CD4-positive, alpha-beta T cell (primary cell): Measurements from ENCODE around the gene FBLN2. TPM values are rescaled to one million over a fixed set of nuclear protein-coding genes. Genes with fewer than 3 reads are reported as not detected.
"Not testable (repeated sequence)": the region's sequence is repeated elsewhere in the genome, so short reads cannot be mapped to it uniquely, and the experiment has no call there.

ENCODE experiments used
- ATAC-seq: fragments of 200-7000 bp; cut with Tn5 transposase; one replicate; pipeline ENCODE4 v1.10.0; 2022; ENCODE audit warnings: mild to moderate bottlenecking; ENCODE audit not compliant: poor library complexity
- CTCF ChIA-PET: fragments of 350-600 bp; sonication (Branson Sonifier 250); formaldehyde crosslinking; loops from one replicate; lab custom pipeline; 2021; ENCODE audit warnings: antibody characterized with exemption, inconsistent platforms; lab: Charles Lee
- POLR2A ChIA-PET: fragments of 350-600 bp; sonication (Branson Sonifier 250); formaldehyde crosslinking; loops from one replicate; lab custom pipeline; 2021; ENCODE audit warnings: antibody characterized with exemption, inconsistent platforms; lab: Charles Lee
- DNase-seq, 14 experiments: peaks; one replicate each; pipeline ENCODE4 v3.0.0-alpha.2; 2013 to 2020; ENCODE audit warnings: mixed read lengths in 2 of 14
- H3K27ac ChIP-seq, 2 donors: one replicate each; pipeline versions ENCODE4 v1.5.1 to v1.7.0; 2013; ENCODE audit warnings: low read length in 2 of 2, low read depth in 1 of 2, mild to moderate bottlenecking in 1 of 2
- H3K27me3 ChIP-seq, 2 experiments: 1 replicate in 1 of 2; 2 replicates in 1 of 2; pipeline versions ENCODE4 v1.6.1 to v1.7.0; 2013; ENCODE audit warnings: low read length in 2 of 2, control low read depth in 1 of 2, mild to moderate bottlenecking in 1 of 2, moderate library complexity in 1 of 2; ENCODE audit not compliant: insufficient read depth in 2 of 2, control insufficient read depth in 1 of 2
- H3K36me3 ChIP-seq: one replicate; pipeline ENCODE4 v1.6.1; 2013; ENCODE audit warnings: low read length, control low read depth; ENCODE audit not compliant: insufficient read depth
- H3K4me1 ChIP-seq: one replicate; pipeline ENCODE4 v1.6.1; 2013; ENCODE audit warnings: low read length, control low read depth; ENCODE audit not compliant: insufficient read depth
- H3K4me3 ChIP-seq: one replicate; pipeline ENCODE4 v1.5.1; 2013; ENCODE audit warnings: mild to moderate bottlenecking, low read length, moderate library complexity
- H3K9me3 ChIP-seq, 2 experiments: 1 replicate in 1 of 2; 2 replicates in 1 of 2; pipeline versions ENCODE4 v1.6.1 to v1.7.0; 2013; ENCODE audit warnings: low read length in 2 of 2, mild to moderate bottlenecking in 2 of 2, control low read depth in 1 of 2, moderate library complexity in 1 of 2; ENCODE audit not compliant: control insufficient read depth in 1 of 2, insufficient read depth in 1 of 2
- H3K27ac Mint-ChIP-seq: one replicate; pipeline ENCODE4 v1.8.0; 2020; ENCODE audit warnings: mixed read lengths
- H3K27me3 Mint-ChIP-seq: one replicate; pipeline ENCODE4 v1.8.0; 2021; ENCODE audit warnings: mixed read lengths
- H3K36me3 Mint-ChIP-seq: one replicate; pipeline ENCODE4 v1.8.0; 2021; ENCODE audit warnings: low read depth, mixed read lengths
- H3K4me1 Mint-ChIP-seq: one replicate; pipeline ENCODE4 v1.8.0; 2021; ENCODE audit warnings: low read depth, mixed read lengths
- H3K4me3 Mint-ChIP-seq: one replicate; pipeline ENCODE4 v1.8.0; 2020; ENCODE audit warnings: mild to moderate bottlenecking, mixed read lengths
- H3K9me3 Mint-ChIP-seq: one replicate; pipeline ENCODE4 v1.8.0; 2020; ENCODE audit warnings: mixed read lengths
- intact Hi-C, 2 experiments: fragments of 100-400 bp; cut with DNase I in 1 of 2; cut with micrococcal nuclease in 1 of 2; formaldehyde crosslinking; loops; one replicate each; pipeline versions ENCODE4 v1.15.1 to v1.9.0; 2023 to 2025; cut with DNase I, micrococcal nuclease
- polyA plus RNA-seq, 2 donors: library from polyadenylated mRNA; unstranded; fragments of 120-200 nt; gene quantifications; one replicate each; pipeline ENCODE4 v1.2.1, GENCODE V29; 2013
- total RNA-seq, 174 experiments: library from RNA in 2 of 174; stranded (reverse) in 2 of 174; gene quantifications; one replicate each; pipeline ENCODE4 v1.2.3 and lab custom pipeline; 2021 to 2026
- TF ChIP-seq, protein P1 (sequence below): fragments of 200-600 bp; IDR thresholded peaks from one replicate; pipeline ENCODE4 v1.8.0; 2022; ENCODE audit warnings: antibody characterized with exemption, mild to moderate bottlenecking

Gene FBLN2
- under 1 TPM; 0.19 to 0.25 TPM for total RNA-seq
- 0.39 TPM for polyA plus RNA-seq (2013, experiment 1 of 2)
- polyA plus RNA-seq (2013, experiment 2 of 2), result 1.2 TPM
- total RNA-seq (lab: John Stamatoyannopoulos, UW), result 0 to 3.4 (median 0.12) reads per million in 172 experiments

GRCh38 chr3:13548696-13549622 lies at the start of gene FBLN2:
TSS of gene FBLN2 (plus strand) at chr3:13549125. CDS start at chr3:13570356, 21,231 bp downstream.
- Histone ChIP-seq H3K4me3 (no peak within 1 kb of the TSS), H3K4me1 (peaks cover 21% of the 10 kb centered on the region), H3K36me3 (no peaks in the 10 kb centered on the region), H3K9me3 (peaks cover 0 to 20% of the 10 kb centered on the region in 2 experiments), H3K27ac (no peak within 1 kb of the TSS), H3K27me3 (peaks cover 30% of the 10 kb centered on the region in 2 experiments)
- Mint-ChIP-seq H3K4me1 (peaks cover 27% of the 10 kb centered on the region), H3K4me3 (peak within 1 kb of the TSS; percentile 77), H3K9me3 (no peaks in the 10 kb centered on the region), H3K36me3 (no peaks in the 10 kb centered on the region), H3K27me3 (peaks cover 63% of the 10 kb centered on the region), H3K27ac (no peak within 1 kb of the TSS)
- TF ChIP-seq, protein P1, sequence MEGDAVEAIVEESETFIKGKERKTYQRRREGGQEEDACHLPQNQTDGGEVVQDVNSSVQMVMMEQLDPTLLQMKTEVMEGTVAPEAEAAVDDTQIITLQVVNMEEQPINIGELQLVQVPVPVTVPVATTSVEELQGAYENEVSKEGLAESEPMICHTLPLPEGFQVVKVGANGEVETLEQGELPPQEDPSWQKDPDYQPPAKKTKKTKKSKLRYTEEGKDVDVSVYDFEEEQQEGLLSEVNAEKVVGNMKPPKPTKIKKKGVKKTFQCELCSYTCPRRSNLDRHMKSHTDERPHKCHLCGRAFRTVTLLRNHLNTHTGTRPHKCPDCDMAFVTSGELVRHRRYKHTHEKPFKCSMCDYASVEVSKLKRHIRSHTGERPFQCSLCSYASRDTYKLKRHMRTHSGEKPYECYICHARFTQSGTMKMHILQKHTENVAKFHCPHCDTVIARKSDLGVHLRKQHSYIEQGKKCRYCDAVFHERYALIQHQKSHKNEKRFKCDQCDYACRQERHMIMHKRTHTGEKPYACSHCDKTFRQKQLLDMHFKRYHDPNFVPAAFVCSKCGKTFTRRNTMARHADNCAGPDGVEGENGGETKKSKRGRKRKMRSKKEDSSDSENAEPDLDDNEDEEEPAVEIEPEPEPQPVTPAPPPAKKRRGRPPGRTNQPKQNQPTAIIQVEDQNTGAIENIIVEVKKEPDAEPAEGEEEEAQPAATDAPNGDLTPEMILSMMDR, result no peak
- ChIA-PET POLR2A (no interaction called here), CTCF (no interaction called here)
- peak; percentile 28 for ATAC-seq
- peak in 5 of 14 experiments; percentile 22 to 53 (median 41) for DNase-seq
- intact Hi-C loops, result no loop called here

DNA sequence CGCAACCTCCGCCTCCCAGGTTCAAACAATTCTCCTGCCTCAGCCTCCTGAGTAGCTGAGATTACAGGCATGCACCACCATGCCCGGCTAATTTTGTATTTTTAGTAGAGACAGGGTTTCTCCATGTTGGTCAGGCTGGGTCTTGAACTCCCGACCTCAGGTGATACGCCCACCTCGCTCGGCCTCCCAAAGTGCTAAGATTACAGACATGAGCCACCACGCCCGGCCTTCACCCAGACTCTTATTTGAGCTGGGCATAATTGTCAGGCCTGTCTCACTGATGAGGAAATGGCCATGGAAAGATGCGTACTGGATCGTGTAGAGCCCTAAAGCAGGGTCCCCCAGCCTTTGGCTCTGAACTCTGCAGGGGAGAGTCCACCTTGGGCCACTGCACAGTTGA lies 49.7 kb upstream of the FBLN2 start:
- H3K4me1 Mint-ChIP-seq, H3K36me3 Mint-ChIP-seq, H3K27me3 ChIP-seq, H3K36me3 ChIP-seq, ATAC-seq, H3K27me3 Mint-ChIP-seq, H3K27ac Mint-ChIP-seq, H3K4me1 ChIP-seq, H3K9me3 ChIP-seq, H3K9me3 Mint-ChIP-seq, intact Hi-C loops, H3K27ac ChIP-seq, DNase-seq, H3K4me3 ChIP-seq, H3K4me3 Mint-ChIP-seq: not testable (repeated sequence)
- CTCF ChIA-PET, result interaction anchor here (1.5 kb wide), 1 partner anchor 151 kb away, joined by 3 read pairs; no protein-coding TSS in a partner anchor
- POLR2A ChIA-PET, result interaction anchor here (0.6 kb wide), 1 partner anchor 187 kb away, joined by 3 read pairs; no protein-coding TSS in a partner anchor

- no peak for ATAC-seq
- CTCF ChIA-PET, result no interaction called here
- TF ChIP-seq, protein P1, result no peak
Measured at GRCh38 chr3:13500133-13500885, 48.6 kb upstream of the FBLN2 start.

More at GRCh38 chr3:13500133-13500885, 48.6 kb upstream of the FBLN2 start:
- Mint-ChIP-seq H3K4me1 (no peaks in the 10 kb centered on the region), H3K36me3 (peaks cover 3% of the 10 kb centered on the region), H3K27ac (no peak overlapping the region), H3K27me3 (no peaks in the 10 kb centered on the region), H3K4me3 (no peak overlapping the region), H3K9me3 (no peaks in the 10 kb centered on the region)
- POLR2A ChIA-PET, result no interaction called here
- Histone ChIP-seq H3K4me1 (no peaks in the 10 kb centered on the region), H3K4me3 (no peak overlapping the region), H3K36me3 (no peaks in the 10 kb centered on the region), H3K9me3 (no peaks in the 10 kb centered on the region), H3K27ac (no peak overlapping the region), H3K27me3 (no peaks in the 10 kb centered on the region)
- DNase-seq, result no peak
- intact Hi-C loops, result no loop called here
